ENCODE data around the gene BCAS3.

The BCAS3 gene

DNA sequence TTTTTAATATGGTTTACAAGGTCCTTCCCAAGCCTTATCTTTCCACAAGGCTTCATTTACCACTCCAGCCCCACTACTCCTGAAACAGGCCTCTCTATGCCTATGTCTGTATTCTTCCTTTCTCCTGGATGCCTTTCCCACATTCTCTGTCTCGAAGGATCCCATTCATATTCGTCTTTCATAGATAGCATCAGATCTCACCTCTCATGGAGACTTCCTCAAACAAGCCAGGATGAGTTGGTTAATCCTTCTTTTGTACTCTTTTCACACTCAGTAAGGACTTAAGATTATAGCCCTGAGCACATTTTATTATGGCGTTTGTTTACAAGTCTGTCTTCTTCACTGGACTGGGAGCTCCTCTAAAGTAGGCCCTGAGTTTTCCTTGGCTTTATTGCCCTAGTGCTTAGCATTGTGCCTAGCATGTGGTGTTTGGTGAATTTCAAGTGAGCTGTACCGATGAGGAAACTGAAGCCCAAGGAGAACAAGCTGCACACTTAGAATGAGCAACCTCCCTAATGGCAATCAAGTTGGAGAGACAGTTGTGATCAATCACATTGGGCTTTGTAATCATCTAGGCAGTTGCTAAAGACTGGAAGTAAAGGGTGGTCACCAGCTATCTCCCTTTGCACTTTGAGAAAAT lies 764.6 kb downstream of the BCAS3 start:
- no peak overlapping the region for H3K27ac ChIP-seq (ENCODE audit: low read length)
- no peak overlapping the region for H3K9ac ChIP-seq (ENCODE audit: low read length in 2 of 2)
- H3K36me3 ChIP-seq (ENCODE audit: control insufficient read depth in 2 of 2, insufficient read depth in 2 of 2, low read length in 2 of 2): no peaks in the 10 kb centered on the region
- H3K9me3 ChIP-seq (ENCODE audit: control insufficient read depth in 2 of 2, low read length in 2 of 2): peaks cover 5 to 6% of the 10 kb centered on the region in 2 donors
- peaks cover 14 to 18% of the 10 kb centered on the region in 2 donors for H3K27me3 ChIP-seq (ENCODE audit: control insufficient read depth in 1 of 2, insufficient read depth in 2 of 2, low read length in 2 of 2)
- H3K4me3 ChIP-seq (ENCODE audit: low read length in 2 of 2): no peak overlapping the region
- H3K4me1 ChIP-seq (ENCODE audit: control insufficient read depth, insufficient read depth, low read length): no peaks in the 10 kb centered on the region
